ENCODE results near the gene ALPG.
"Not testable (repeated sequence)": the region's sequence is repeated elsewhere in the genome, so short reads cannot be mapped to it uniquely, and the experiment has no call there.

ALPG gene

DNA sequence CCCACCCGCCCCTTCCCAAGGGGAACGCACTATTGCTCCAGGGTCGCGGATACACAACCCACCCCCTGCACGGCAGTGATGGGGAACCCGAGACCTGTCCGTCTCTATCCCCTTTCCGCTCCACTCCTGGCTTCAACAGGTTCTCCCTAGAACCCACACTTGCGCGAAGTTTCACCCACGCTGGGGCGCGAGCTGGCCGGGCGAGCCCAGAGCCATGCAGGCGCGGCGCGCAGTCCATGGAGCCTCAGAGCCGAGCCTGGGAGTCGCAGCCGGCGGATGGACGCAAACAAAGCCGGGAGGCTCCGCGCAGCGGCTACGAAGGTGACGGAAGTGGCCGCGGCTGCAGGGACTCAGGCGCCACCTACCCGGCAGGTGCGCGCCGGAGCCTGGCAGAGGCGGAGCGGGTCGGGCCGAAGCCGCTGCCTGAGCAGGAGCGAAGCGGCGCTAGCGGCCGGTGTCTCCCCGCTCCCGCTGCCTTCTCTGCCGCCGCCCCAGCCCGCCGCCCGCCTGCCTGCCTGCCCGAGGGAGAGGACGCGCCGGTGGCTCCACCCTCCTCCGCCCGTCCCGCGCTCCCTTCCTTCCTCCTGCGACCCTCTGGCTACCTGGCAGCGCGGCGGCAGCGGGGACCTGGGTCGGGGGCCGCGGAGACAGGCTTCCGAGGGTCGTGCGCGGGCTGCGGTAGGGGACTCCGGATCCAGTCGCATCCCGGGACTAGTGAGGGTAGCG lies 14.0 kb downstream of the ALPG start:
- no peak for DNase-seq

DNA sequence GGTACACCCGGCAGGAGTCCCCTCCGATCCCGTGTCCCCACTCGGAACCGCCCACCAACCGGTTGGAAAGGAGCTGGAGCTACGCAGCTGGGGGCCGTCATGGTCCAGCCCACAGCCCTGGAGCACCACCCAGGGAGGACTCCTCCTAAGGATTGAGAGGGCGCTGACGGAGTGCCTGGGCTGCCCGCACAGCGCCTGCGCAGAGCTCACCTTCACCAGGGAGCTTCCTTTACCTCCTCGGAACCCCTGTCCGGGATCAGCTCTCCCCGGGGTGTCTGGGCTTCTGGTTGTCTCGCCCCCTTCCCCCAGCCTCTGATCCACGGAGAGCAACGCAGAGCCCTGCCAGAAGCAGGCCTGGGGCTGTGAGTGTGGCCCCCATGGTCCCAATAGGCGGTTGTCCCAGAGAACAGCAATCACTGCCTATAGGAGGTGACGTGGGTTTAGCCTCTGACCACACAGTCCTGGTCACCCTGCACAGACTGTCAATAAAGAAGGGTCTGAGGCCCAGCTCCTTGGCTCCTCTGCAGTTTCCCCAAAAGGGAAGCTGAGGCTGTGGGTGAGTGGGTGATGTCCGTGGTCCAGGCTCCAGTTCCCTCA lies 14.6 kb downstream of the ALPG start:
- no peak for DNase-seq

DNA sequence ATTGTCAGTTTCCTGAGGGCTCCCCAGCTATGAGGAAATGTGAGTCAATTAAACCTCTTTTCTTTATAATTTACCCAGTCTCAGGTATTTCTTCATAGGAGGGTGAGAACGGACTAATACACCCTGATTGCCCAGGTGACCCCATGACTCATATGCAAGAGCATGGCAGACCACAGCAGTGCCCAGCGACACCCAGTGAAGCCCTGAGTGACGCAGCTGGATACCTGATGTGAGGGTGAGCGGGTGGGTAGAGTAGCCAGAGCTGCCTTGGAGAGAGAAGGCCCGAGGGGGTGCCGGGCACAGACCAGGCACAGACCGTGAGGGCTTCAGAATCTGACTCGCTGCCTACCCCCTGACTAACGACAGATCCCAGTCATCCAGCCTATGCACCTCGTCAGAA lies 15.4 kb downstream of the ALPG start:
- DNase-seq = no peak

DNA sequence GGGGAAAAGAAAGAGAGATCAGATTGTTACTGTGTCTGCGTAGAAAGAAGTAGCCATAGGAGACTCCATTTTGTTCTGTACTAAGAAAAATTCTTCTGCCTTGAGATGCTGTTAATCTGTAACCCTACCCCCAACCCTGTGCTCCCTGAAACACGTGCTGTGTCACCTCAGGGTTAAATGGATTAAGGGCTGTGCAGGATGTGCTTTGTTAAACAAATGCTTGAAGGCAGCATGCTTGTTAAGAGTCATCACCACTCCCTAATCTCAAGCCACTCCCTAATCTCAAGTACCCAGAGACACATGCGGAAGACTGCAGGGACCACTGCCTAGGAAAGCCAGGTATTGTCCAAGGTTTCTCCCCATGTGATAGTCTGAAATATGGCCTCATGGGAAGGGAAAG lies 16.4 kb downstream of the ALPG start:
- not testable (repeated sequence) for DNase-seq

DNA sequence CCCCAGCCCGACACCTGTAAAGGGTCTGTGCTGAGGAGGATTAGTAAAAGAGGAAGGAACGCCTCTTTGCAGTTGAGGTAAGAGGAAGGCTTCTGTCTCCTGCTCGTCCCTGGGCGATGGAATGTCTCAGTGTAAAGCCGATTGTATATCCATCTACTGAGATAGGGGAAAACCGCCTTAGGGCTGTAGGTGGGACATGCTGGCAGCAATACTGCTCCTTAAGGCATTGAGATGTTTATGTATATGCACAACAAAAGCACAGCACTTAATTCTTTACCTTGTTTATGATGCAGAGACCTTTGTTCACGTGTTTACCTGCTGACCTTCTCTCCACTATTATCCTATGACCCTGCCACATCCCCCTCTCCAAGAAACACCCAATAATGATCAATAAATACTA lies 16.8 kb downstream of the ALPG start:
- not testable (repeated sequence) for DNase-seq

DNA sequence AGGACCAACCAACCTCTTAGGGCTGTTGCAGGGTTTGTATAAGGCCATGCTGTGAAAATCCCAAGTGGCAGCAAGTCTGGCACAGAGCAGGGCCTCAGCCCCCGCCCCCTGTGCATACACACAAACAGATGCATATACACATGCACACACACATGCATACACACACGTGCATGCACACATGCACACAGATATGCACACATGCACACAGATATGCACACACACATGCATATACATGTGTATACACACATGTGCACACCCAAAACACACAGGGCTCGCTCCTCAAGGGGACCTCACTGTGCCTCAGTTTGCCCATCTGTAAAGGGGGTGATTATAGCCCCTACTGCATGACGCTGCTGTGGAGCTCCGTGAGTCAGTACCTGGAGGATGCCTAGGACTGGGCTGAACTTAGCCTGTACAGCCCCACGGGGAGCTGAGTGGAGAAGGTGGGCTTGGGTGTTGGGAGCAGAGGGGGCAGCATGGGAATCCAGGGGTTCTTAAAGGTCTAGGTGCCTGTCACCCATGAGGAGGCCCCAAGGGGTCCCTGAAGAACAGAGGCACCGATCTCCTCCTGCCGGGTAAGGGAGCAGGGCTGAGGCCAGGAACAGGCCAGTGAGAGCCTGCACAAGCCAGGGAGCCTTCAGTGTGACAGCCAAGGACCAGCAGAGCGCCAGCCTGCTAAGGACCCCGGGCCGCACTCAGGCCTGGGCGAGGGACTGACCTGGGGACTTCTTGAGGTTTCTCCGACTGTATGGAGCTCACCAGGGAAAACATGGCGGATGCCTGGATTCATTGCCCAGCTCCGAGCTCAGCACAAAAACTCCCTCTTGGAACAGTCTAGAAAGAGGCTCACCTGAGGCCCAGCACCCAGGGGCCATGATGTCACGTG lies 25.3 kb downstream of the ALPG start:
- no peak for DNase-seq

DNA sequence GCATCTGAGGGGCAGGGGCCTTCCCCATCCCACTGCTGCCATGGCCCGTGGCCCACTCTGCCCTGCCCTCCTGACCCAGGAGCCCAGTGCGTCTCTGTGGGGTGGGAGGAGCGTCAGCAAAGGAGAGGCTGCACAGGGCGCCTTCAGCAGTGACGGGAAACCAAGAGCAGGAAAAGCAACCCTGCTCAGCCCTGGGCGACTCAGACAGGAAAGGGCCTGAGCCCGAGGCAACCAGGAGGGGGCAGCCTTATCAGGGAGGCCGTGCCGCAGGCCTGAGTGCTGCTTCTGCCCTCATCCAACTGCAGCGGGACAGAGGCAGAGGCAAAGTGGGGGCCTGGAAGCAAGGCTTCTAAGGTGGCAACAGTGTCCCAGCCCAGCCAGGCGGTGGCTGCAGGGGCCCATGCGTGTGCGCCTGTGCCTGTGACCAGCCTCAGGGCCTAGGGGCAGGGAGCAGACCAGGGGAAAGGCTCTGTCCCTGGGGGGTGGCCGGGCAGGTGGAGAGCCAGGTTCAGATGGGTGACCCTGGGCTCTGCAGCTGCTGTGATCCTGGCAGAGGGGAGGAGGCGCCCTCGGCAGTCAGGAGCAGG lies 26.0 kb downstream of the ALPG start:
- no peak for DNase-seq

DNA sequence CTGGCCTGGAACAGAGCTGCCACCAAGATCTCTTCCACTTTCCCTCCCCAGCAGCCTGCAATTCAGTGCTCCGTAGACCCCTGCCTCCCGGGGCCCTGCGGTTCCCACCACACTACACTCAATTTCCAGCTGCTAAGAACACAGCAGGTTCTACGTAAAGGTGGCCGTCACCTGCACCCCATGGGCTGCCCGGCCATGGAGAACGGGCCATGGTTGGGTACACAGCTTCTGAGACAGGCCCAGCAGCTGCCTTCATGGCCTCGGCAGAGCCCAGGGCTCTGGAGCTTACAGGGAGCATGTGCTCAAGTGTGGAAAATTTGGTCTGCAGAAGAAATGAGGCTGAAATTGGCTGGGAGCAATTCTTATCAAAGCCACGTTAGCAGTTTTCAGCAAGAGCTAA lies 27.0 kb downstream of the ALPG start:
- DNase-seq = not testable (repeated sequence)

DNA sequence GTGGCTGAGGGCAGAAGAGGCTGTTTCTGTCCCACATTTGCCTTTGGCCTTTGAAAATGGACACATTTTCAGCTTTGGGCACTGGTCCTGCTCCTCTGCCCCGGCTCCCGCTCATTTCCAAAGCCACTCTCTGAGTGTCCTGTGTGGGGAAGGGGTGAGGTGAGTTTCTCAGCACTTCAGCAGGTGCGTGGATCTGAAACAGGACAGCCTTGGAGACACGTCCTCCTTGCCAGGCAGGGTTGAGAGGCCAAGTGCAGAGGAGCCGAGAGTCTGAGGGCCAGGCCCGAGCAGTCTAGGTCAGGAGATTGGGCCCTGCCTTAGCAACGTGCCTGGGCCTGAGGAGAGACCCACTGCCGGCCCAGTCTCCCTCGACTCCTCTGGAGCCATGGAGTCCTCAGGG lies 27.4 kb downstream of the ALPG start:
- DNase-seq = no peak

DNA sequence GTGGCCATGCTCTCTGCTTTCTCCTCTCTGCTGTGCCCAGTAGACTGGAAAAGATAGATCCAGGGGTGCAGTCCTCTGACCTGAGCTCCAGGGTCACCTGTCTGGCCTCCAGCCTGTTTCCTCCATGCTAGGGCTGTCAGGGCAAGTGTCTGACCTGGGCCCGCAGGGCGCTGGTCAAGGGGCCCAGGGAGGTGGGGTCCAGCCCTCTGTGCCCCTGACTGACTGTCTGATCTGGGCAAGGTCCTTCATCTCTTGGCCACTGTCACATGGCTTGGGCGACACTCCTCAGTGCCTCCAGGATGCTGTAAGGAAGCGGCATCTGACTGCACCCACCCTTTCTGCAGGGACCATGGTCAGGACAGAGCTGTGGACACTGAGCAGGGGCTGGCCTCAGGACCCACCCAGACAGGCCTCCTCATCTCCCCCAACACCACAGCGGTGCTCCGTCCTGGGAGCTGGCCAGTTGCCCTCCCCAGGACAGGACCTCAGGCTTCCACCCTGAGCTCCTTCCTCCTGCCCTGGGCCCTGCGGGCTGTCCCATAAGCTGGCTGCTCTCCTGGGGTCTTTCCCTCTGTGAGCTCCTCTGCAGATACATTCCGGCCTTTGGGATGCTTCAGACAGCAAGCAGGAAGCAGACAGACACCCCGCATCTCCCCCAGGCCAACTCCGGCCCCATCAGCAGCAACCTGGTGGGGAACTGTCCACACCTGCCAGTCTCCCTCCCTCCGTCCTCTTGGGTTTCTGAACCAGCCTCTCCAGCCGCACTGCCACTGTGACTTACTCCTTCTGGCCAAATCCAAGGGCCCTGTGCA lies 28.1 kb downstream of the ALPG start:
- DNase-seq = no peak

DNA sequence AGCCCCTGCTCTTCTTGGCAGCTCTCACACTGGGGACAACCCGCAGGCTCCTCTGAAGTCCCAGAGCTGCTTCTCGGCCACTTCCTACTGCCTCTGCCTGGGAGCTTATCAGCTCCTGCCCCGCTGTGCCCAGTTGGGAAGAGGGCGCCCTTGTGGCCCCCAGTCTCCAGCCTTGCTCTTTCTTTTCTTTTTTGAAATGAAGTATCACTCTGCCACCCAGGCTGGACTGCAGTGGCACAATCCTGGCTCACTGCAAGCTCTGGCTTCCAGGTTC lies 28.7 kb downstream of the ALPG start:
- no peak for DNase-seq

DNA sequence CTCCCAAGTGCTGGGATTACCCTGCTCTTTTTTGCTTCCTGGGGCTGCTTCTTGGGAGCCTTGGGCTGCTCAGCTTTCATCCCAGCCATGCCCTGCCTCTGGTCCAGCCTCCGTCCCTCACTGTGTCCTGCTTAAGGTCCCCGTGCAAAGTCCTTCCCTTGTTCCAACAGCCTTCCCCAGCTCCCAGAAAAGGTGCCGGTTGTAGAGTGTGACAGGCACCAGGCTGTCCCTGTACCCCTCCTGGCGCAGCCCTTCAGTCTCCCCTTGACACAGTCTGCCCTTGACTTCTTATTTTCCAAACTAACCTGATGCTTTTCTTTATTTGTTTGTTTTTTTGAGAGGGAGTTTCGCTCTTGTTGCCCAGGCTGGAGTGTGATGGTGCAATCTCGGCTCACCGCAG lies 29.2 kb downstream of the ALPG start:
- no peak for DNase-seq

DNA sequence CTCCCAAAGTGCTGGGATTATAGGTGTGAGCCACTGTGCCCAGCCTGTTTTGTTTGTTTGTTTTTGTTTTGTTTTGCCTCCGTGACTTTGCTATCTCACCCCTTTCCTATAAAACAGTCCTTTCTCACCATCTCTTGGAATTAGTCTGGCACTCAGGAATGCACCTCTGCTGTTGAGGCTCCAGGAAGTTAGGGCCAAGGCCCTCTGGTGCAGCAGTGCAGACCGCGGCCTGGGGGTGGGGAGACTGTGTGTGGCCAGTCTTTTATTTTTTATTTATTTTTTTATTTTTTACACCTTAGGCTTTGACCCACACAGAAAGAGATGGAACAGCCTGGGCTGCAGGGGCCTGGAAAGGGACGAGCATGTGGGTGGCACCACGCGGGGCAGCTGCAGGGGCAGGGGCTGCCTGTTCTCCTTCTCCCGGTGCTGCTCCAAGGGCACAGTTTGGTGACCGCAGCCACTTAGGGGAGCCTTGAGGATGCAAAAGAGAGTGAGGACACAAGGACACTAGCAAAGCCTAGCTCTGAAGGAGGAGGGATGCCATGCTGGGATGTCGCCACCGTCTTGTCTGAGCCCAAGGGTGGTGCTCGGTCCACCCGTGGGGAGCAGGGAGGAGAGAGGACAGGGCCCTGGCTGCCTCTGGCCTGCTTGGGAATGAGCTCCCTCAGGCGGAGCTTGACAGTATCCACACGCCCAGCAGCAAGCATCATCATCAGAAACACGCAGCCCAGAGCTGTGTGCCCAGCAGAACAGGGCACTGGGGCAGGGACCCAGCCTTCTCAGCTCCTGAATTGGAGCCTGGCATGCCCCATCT lies 29.9 kb downstream of the ALPG start:
- no peak for DNase-seq

DNA sequence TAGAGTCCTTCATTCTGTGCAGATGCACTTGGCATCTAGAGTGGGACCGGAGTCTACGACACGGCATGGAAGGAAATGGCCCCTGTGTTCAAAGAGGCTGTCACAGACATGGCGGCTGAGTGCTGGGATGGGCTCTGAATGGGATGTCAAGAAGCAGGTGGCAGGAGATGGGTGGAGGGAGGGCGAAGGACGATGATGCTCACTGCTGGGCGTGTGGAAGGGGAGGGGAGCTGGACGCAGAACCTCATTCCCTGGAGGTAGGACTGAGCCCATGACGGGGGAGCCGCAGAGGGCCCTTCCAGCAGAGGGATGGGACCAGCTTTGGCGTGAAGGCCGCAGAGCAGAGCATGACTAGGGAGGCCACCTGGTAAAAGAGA lies 30.5 kb downstream of the ALPG start:
- no peak for DNase-seq

DNA sequence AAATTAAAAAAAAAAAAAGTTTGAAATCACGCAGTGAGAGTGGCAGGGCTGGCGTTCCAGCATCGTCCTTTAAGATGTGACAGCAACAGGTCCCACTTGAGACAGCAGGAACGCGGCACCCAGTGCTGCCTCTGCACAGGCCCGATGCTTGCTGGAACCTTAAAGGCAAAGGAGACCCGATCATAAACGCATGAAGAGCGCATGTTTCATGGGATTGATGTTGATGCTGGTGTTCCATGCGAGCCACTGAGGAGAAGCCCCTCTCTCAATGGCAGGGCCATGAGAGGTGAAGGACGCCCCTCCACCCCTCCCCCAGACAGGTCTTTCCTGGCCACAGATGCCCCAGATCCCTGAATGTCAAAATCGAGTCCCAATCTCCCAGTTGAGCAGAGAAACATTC lies 31.4 kb downstream of the ALPG start:
- DNase-seq = no peak

DNA sequence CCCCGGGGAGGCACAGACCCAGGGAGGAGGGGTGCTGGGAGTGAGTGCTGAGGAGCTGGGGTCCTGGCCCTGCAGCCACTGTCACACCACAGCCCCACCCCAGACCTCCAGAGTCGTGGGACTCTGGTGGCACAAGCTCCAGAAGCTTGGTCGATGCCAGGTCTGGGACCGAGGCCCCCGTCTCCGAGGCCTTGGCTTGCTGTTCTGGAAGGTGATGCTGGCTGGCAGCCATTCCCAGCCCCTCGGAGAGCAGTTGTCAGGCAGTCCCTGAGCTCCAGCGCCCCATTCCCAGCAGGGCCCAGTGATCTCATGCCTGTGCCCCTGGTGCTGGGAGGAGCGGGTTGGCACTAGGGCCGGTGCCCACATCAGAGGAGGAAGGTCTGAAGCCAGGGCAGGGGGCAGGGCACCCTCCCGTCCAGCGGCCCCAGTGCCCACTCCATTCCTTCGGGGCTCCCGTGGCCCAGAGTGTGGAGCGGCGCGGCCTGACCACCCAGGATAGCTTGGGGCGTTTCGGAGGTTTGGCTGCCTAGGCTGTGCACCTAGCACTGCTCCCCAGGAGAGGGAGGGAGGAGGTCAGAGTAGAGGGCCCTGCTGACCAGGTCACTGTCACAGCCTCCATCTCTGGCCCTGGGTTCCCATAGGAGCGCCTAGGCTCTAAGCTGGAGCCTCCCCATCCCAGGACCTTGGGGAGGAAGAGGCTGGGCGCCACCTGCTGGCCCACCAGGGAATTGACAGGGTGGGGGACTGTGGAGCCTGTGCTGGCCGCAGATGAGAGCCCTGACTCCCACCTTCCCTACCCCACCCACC lies 32.5 kb downstream of the ALPG start:
- DNase-seq = peak in 1 of 4 experiments; percentile 18

DNA sequence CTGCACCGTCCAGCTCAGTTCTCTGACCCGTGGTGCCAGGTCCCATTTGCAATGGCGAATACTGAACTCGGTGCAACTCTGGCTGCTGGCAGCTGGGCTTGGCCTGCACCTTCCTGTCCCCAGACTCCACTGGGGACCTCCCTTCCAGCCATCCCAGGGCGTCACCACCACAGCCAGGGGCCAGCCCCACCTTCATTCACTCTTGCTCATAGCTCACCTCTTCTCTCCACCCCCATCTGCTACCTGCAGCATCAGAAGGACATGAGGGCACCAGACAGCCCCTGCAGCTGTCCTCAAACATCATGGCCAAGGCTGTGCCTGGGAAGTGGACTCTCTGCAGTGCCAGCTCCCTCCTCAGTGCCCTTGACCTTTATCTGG lies 33.1 kb downstream of the ALPG start:
- DNase-seq = no peak

DNA sequence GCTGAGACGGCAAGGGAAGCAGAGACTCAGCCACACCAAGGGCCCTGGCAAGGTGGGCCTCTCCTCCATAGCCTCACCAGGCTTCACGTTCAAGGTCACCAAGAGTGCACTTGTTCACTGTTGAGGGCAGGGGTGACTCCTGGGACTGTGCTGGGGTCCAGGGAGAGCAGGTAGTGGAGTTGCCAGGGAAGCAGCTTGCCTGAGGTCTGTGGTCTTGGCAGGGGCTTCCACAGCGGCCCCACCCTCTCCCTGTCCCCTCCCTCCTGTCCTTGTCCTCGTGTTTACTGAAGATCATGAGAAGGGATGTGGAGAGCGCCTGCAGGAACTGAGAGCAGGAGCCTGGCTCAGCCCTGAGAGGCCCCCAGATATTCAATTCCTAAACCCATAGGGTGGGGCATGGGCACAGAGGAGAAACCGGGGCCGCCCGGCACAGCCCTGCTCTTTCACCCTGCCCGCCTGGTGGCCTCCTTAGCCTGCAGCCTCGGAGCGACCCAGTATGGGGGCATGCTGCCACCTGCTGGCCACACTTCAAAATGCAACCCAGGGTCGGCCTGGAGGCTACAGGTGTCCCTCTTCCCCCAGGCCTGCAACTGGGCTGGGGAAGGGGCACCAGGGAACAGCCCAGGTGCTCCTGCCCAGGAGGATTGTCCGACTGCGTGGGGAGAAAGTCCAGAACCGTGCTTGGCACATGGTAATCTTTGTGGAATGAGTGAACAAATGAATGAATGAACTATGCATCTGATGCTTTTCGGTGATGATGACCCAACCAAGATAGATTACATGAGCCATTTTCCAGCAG lies 33.8 kb downstream of the ALPG start:
- peak; percentile 68 to 88 (median 78) for DNase-seq

DNA sequence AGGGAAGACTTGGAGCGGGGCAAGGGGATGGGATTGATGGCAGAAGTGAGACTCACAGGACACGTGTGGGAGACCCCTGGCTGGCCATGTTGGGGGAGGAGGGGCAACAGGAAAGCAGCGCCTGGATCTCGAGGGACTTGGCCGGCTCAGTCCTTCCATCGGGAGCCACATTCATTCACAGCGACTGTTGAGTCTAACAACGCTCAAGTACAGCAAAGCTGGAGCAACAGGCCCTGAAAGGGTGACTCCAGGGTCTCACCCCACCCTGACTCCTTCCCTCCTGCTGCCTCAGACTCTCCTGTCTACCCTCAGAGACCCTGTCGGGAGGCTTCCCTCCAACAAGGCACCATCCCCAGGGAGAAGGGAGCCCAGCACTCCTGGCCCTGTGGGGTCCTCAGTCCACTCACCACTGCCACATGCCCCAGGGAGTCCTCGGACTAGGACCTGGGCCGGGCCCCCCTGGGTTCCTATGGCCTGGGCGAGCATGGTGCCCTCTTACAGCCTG lies 34.6 kb downstream of the ALPG start:
- no peak for DNase-seq

DNA sequence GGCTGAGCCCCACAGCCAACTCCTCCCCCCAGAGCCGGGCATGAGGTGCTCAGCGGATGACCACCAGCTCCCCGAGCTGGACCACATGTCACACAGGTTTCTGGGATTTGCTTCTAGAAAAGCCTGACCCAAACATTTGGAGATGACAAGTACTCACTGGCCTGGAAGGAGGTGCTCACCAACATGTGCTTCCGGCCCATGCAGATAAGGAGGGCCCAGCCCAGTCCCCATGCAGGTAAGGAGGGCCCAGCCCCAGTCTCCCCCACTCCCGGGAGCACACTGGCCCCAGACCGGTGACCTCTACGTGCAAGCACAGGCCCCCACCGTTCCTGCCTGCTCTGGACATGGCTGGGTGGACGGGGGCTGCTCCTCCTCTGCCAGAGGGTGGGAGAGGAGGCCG lies 35.3 kb downstream of the ALPG start:
- not testable (repeated sequence) for DNase-seq

All from activated CD4-positive, CD25-positive, alpha-beta regulatory T cell (primary cell).